Caco-2 (cell line): ENCODE data around the gene TRAF3IP1. TPM values are rescaled to one million over a fixed set of nuclear protein-coding genes. Genes with fewer than 3 reads are reported as not detected.

Source experiments
- BruUV-seq: library from RNA; stranded (reverse); fragments of 400-500 nt; replicated peaks from 2 replicates; lab custom pipeline; 2021; lab: Mats Ljungman, UMichigan
- CTCF ChIA-PET: fragments of 300-600 bp; sonication (Branson Sonifier 250); formaldehyde crosslinking; loops from one replicate; lab custom pipeline; 2022; ENCODE audit warnings: antibody characterized with exemption; lab: Charles Lee
- POLR2A ChIA-PET: fragments of 300-600 bp; sonication (Branson Sonifier 250); formaldehyde crosslinking; loops from one replicate; lab custom pipeline; 2022; ENCODE audit warnings: antibody characterized with exemption; lab: Charles Lee
- DNase-seq, 2 experiments: peaks; one replicate each; pipeline versions ENCODE4 v3.0.0 to v3.0.0-alpha.2; 2020 to 2022
- H3K27me3 ChIP-seq: replicated peaks from 2 replicates; pipeline ENCODE4 v1.6.0; 2011; ENCODE audit warnings: low read length; ENCODE audit not compliant: control insufficient read depth, insufficient read depth
- H3K36me3 ChIP-seq: 2 replicates; pipeline ENCODE4 v1.5.1; 2011; ENCODE audit warnings: low read length; ENCODE audit not compliant: control insufficient read depth, insufficient read depth
- H3K4me1 ChIP-seq: fragments of 250-450 bp; sonication (Bioruptor Pico); 2 replicates; pipeline ENCODE4 v1.5.1; 2020; ENCODE audit warnings: mild to moderate bottlenecking
- H3K4me3 ChIP-seq: 2 replicates; pipeline ENCODE4 v1.5.1; 2011; ENCODE audit warnings: low read depth, mild to moderate bottlenecking, control low read depth, low read length
- H3K9me3 ChIP-seq: fragments of 250-450 bp; sonication (Bioruptor Pico); 2 replicates; pipeline ENCODE4 v1.5.1; 2020; ENCODE audit warnings: mild to moderate bottlenecking, moderate library complexity
- H3K27ac Mint-ChIP-seq: one replicate; pipeline ENCODE4 v1.8.0; 2022; ENCODE audit warnings: mixed read lengths; ENCODE audit not compliant: unreplicated experiment
- H3K27me3 Mint-ChIP-seq: one replicate; pipeline ENCODE4 v1.8.0; 2022; ENCODE audit warnings: mixed read lengths; ENCODE audit not compliant: insufficient read depth, unreplicated experiment
- H3K36me3 Mint-ChIP-seq: one replicate; pipeline ENCODE4 v1.8.0; 2022; ENCODE audit warnings: mild to moderate bottlenecking, mixed read lengths; ENCODE audit not compliant: insufficient read depth, unreplicated experiment
- H3K4me1 Mint-ChIP-seq: one replicate; pipeline ENCODE4 v1.8.0; 2022; ENCODE audit warnings: low read depth, mixed read lengths; ENCODE audit not compliant: unreplicated experiment
- H3K4me3 Mint-ChIP-seq: one replicate; pipeline ENCODE4 v1.8.0; 2022; ENCODE audit warnings: mild to moderate bottlenecking, moderate library complexity, mixed read lengths; ENCODE audit not compliant: unreplicated experiment
- H3K9me3 Mint-ChIP-seq: one replicate; pipeline ENCODE4 v1.8.0; 2022; ENCODE audit warnings: mixed read lengths; ENCODE audit not compliant: unreplicated experiment
- CTCF ChIP-seq, 2 experiments: fragments of 200-600 bp in 1 of 2; IDR thresholded peaks; 1 replicate in 1 of 2; 2 replicates in 1 of 2; pipeline versions ENCODE4 v1.5.1 to v1.8.0; 2011 to 2022; ENCODE audit warnings: antibody characterized with exemption in 1 of 2, control low read depth in 1 of 2, inconsistent platforms in 1 of 2, low read depth in 1 of 2, low read length in 1 of 2, mild to moderate bottlenecking in 1 of 2, moderate library complexity in 1 of 2; ENCODE audit not compliant: insufficient read depth in 1 of 2, severe bottlenecking in 1 of 2, unreplicated experiment in 1 of 2
- intact Hi-C: fragments of 100-400 bp; cut with micrococcal nuclease; formaldehyde crosslinking; loops from one replicate; pipeline ENCODE4 v1.10.0; 2022; ENCODE audit not compliant: unreplicated experiment
- total RNA-seq: library from RNA; stranded (reverse); gene quantifications from 2 replicates; pipeline ENCODE4 v1.2.3, GENCODE V29; 2022

Gene TRAF3IP1
- total RNA-seq, 1 experiment from 2014 or later, result 7.4 TPM

- intact Hi-C loops, result no loop called here
- no peak overlapping the region for H3K27ac Mint-ChIP-seq
- H3K4me3 Mint-ChIP-seq, result no peak overlapping the region
- 0 out of 2 replicates have a peak, but pooled peaks cover 4% of the 10 kb centered on the region for H3K4me1 ChIP-seq
- ChIA-PET POLR2A (no interaction called here), CTCF (no interaction called here)
- no peaks in the 10 kb centered on the region for H3K9me3 Mint-ChIP-seq
- no peak for TF ChIP-seq CTCF (IDR thresholded peaks at IDR 0.05; ENCODE audit: insufficient read depth in 1 of 2, low read depth in 1 of 2, low read length in 1 of 2, severe bottlenecking in 1 of 2, unreplicated experiment in 1 of 2)
- no peak for DNase-seq
- BruUV-seq, result no TSS peak
- H3K27me3 ChIP-seq, result no peaks in the 10 kb centered on the region
- H3K9me3 ChIP-seq, result no peaks in the 10 kb centered on the region
- H3K4me3 ChIP-seq, result no peak overlapping the region
- peaks cover 7% of the 10 kb centered on the region for H3K36me3 Mint-ChIP-seq
- H3K27me3 Mint-ChIP-seq, result no peaks in the 10 kb centered on the region
- no peaks in the 10 kb centered on the region for H3K36me3 ChIP-seq
- no peaks in the 10 kb centered on the region for H3K4me1 Mint-ChIP-seq
These were observed 102.6 kb downstream of the TRAF3IP1 start for GRCh38 chr2:238422940-238423339.

- DNase-seq, result no peak
- H3K9me3 ChIP-seq, result no peaks in the 10 kb centered on the region
- Mint-ChIP-seq H3K36me3 (peaks cover 9% of the 10 kb centered on the region), H3K9me3 (no peaks in the 10 kb centered on the region), H3K27me3 (no peaks in the 10 kb centered on the region), H3K27ac (no peak overlapping the region), H3K4me1 (no peaks in the 10 kb centered on the region), H3K4me3 (no peak overlapping the region)
- H3K4me1 ChIP-seq, result 0 out of 2 replicates have a peak, but pooled peaks cover 6% of the 10 kb centered on the region
- no peak for TF ChIP-seq CTCF (IDR thresholded peaks at IDR 0.05; ENCODE audit: insufficient read depth in 1 of 2, low read depth in 1 of 2, low read length in 1 of 2, severe bottlenecking in 1 of 2, unreplicated experiment in 1 of 2)
- intact Hi-C loops, result no loop called here
- no TSS peak for BruUV-seq
- H3K36me3 ChIP-seq, result no peaks in the 10 kb centered on the region
- H3K27me3 ChIP-seq, result no peaks in the 10 kb centered on the region
- POLR2A ChIA-PET, result no interaction called here
- CTCF ChIA-PET, result no interaction called here
- no peak overlapping the region for H3K4me3 ChIP-seq
These were observed 103.4 kb downstream of the TRAF3IP1 start for GRCh38 chr2:238423561-238424312.

GRCh38 chr2:238424313-238424700, 104.0 kb downstream of the TRAF3IP1 start:
- no peak overlapping the region for H3K27ac Mint-ChIP-seq

More at GRCh38 chr2:238424313-238424700, 104.0 kb downstream of the TRAF3IP1 start:
- no TSS peak for BruUV-seq
- H3K4me3 ChIP-seq, result no peak overlapping the region
- no peaks in the 10 kb centered on the region for H3K9me3 ChIP-seq
- no peaks in the 10 kb centered on the region for H3K27me3 Mint-ChIP-seq
- peaks cover 9% of the 10 kb centered on the region for H3K36me3 Mint-ChIP-seq
- CTCF ChIA-PET, result no interaction called here
- 0 out of 2 replicates have a peak, but pooled peaks cover 6% of the 10 kb centered on the region for H3K4me1 ChIP-seq
- no peaks in the 10 kb centered on the region for H3K4me1 Mint-ChIP-seq
- H3K36me3 ChIP-seq, result no peaks in the 10 kb centered on the region
- no peak for DNase-seq
- POLR2A ChIA-PET, result no interaction called here
- no peaks in the 10 kb centered on the region for H3K27me3 ChIP-seq
- H3K4me3 Mint-ChIP-seq, result no peak overlapping the region
- no peak for TF ChIP-seq CTCF (IDR thresholded peaks at IDR 0.05; ENCODE audit: insufficient read depth in 1 of 2, low read depth in 1 of 2, low read length in 1 of 2, severe bottlenecking in 1 of 2, unreplicated experiment in 1 of 2)
- intact Hi-C loops, result no loop called here
- H3K9me3 Mint-ChIP-seq, result no peaks in the 10 kb centered on the region
